Astrocyte of the hippocampus (primary cell): ENCODE data around the gene MRPL42.
"Not testable (repeated sequence)": the region's sequence is repeated elsewhere in the genome, so short reads cannot be mapped to it uniquely, and the experiment has no call there.

Experiments
- DNase-seq: peaks from one replicate; pipeline ENCODE4 v3.0.0; 2011; ENCODE audit warnings: low read depth, low spot score

The MRPL42 gene

DNA sequence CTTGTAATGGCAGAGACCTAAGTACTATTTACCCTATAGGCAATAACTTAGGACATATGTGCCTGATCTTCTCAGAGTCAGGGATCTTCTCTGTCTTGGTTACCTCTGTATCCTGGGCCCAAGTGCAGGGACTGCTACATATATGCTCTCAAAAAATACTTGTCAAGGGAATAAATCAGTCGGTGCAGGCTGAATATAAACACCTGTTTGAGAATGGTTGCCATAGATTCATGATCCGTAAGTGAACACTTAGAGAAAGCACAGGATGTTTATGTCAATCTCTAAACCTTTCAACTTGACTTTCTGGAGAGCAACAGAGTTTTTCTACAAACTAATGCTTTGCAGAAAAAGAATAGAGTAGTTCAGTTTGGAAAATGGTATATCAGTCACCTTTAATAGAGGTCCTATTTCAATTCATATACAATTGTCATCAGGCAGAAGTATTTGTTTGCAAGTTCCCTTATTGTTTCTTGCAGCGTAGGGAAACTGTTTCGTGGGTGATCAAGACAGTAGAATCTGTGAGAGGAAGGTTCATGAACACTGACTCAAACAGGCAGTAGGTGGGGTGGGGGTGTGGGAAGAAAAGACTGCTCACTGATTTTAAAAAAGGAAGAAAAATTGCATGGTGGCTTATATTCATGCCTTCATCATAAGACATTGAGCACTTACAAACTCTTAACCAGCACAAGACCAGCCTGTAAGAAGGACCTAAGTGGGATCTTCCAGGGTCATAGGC lies 19.6 kb upstream of the MRPL42 start:
- no peak for DNase-seq

DNA sequence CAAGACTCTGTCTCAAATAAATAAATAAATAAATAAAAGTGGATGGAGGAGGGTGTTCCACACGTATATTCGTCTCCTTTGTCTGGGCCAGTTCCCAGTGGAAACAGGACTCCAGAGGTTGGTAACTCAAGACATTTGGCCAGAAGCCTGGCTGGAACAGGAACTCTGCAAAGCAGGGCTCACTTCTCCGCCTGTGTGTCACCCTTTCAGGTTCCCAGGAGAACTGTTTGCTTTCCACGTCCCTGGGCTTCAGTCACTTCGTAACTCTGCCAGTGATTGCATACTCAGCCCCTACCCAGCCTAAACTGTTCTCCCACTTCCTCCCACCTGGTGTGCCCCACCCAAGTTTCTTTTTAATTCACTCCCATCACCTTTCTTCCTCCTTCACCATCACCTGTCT lies 18.5 kb upstream of the MRPL42 start:
- no peak for DNase-seq

DNA sequence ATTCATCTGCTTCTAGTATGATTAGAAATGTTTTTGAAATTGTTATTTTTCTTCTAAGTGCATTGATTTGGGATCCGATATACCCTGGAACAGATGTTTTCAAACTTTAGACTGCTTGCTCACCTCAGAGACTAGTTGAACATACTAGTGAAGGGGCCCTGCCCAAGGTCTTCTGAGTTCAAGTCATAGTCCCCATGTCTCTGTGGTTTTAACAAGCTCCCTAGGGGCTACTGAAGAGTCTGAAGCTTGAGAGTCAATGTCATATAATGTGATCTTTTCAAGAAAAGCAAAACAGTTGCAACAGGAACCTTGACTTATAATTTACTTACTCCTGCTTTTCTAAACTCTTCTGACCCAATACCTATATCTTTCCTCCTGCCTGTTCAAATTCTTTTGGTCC lies 18.0 kb upstream of the MRPL42 start:
- no peak for DNase-seq

DNA sequence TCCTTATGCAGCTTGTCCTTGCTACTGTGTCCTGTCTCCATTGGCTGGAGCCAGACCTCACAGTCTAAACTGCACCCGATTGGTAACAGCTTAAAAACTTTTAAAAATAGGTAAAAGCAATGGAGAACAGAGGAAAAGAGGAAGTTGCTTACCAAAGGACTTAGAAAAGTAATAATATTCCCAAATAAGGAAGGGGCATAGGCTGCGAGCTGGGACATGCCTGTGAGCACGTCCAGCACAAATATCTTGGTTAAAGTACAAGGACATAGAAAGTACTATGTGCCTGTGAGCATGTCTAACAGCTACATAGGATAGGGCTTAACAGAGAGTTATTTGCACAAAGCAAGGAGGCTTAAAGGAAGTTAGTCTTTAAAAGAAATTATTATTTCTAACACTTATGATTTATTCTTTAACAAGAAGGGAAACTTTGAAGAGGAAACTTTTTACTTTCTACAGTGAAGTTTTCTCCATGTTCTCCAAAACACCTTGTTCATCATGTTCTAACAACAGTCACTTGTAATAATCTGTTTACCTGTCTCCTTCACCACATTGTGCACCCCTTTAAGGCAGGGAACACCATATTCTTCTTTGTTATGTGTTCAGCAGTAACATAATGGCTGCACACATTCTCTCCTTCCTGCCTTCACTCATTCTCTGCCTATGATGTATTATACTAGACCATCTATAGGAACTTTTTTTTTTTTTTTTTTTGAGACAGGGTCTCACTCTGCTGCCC lies 15.7 kb upstream of the MRPL42 start:
- no peak for DNase-seq

DNA sequence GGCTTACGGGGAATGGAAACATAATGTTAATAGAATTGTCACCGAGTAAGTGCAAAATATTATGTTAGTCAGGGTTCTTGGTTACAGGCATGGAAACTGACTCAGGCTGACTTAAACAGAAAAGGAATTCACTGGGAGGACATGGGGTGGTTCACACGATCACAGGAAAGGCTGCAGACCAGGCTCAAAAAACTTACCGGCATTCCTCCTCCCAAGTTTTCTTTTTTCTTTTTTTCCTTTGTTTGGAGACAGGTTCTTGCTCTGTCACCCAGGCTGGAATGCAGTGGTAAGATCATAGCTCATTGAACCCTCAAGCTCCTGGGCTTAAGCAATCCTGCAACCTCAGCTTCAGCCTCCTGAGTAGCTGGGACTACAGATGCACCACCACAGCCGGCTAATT lies 13.7 kb upstream of the MRPL42 start:
- DNase-seq: peak; percentile 64

DNA sequence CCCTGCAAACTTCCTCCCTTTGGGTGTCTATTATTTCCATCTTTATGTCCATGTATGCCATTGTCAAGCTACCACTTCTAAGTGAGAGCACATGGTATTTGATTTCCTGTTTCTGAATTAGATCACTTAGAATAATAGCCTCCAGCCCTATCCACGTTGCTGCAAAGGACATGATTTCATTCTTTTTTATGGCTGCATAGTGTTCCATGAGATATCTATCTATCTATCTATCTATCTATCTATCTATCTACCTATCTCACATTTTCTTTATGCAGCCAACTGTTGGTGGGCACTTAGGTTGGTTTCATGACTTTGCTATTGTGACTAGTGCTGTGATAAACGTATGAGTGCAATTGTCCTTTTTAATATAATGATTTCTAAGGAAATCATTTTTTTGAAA lies 11.2 kb upstream of the MRPL42 start:
- DNase-seq: no peak

DNA sequence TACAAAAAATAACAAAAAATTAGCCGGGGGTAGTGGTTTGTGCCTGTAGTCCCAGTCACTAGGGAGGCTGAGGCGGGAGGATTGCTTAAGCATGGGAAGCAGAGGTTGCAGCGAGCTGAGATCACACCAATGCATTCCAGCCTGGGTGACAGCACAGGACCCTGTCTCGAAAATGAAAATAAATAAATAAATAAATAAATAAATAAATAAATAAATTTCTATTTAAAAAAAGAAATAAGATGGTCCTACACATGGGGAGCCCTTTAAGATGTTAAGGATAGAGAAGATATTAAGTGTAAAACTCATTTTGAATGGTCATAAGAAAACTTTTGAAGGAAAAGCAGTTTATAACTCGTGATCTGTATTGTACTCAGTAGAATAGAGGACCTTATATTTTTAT lies 8.2 kb upstream of the MRPL42 start:
- no peak for DNase-seq

DNA sequence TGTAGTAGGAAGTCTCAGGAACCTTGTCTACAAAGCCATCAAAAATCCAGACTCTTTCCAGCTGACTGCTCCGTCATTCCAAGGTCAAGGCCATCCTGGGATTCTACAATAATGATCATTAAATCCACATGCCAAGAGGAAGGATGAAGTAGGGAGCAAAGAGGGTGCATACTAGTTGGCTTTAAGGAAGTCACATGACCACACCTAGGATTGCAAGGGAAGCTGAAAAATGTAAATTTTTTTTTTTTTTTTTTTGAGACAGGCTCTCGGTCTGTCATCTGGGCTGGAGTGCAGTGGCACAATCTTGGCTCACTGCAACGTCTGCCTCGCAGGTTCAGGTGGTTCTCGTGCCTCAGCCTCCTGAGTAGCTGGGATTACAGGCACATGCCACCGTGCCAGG lies 7.3 kb upstream of the MRPL42 start:
- DNase-seq: no peak

DNA sequence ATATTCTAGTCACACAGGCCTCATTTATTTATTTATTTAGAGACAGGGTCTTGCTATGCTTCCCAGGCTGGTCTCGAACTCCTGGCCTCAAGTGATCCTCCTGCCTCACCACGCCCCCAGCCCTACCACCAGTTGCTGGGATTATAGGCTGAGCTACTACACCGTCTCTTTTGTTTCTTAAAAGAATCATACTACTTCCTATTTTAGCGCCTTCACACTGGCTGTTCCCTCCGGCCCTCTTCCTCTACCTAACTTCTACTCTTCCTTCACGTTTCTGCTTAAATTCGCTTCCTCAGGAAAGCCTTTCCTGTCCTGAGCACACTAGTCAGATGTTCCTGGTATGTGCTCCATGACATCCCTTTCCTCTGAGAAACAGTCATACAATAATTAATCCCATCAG lies 6.4 kb upstream of the MRPL42 start:
- DNase-seq: no peak

DNA sequence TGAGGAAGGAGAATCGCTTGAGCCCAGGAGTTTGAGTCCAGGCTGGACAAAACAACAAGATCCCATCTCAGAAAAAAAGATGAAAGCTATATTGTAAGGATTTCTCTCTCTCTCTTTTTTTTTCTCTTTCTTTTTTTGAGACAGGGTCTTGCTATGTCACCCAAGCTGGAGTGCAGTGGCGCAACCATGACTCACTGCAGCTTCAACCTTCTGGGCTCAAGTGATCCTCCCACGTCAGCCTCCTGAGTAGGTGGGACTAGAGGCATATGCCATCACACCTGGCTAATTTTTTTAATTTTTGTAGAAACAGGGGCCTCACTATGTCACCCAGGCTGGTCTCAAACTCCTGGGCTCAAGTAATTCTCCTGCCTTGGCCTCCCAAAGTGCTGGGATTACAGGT lies 5.8 kb upstream of the MRPL42 start:
- DNase-seq: no peak

DNA sequence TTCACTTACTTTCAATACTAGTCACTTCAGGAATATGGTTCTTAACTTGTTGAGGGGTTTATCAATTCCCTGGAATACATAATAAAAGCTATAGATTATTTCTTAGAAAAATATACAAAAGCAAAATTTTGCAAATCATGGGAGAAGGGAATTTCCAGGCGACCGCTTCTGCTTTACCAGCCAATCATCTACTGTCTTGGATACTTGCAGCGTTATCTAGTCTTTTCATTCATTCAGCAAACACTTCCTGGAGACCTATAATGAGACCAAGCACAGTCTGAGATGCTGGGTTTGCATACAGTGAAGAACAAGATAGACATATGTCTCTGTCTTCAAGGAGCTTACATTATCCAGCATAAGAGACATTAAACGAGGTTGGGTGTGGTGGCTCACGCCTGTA lies 1.5 kb upstream of the MRPL42 start:
- DNase-seq: no peak

DNA sequence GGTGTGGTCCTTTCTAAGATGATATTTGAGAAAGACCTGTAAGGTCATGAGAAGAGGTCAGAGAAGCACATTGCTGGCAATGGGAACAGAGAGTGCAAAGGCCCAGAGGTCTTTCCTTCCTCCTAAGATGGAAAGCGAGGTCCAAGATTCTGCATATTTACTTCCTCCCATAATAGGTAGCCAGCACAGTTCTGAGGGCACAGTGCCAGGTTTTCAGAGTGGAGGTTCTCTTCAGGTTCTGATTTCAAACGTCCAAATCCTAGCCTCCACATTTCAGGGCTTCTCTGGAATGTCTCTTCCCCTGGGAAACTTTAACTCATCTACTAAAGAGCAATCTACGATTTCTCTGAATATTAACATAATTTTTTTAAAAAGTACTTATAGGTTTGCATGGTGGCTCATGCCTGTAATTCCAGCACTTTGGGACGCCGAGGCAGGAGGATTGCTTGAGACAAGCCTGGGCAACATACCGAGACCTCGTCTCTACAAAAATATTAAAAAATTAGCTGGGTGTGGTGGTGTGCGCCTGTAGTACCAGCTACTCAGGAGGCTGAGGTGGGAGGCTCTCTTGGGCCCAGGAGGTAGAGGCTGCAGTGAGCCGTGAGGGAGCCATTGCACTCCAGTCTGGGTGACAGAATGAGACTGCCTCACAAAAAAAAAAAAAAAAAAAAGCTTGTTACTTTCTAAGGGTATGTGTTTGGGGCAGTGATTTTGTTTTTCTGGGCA lies 526 bp upstream of the MRPL42 start:
- no peak for DNase-seq

DNA sequence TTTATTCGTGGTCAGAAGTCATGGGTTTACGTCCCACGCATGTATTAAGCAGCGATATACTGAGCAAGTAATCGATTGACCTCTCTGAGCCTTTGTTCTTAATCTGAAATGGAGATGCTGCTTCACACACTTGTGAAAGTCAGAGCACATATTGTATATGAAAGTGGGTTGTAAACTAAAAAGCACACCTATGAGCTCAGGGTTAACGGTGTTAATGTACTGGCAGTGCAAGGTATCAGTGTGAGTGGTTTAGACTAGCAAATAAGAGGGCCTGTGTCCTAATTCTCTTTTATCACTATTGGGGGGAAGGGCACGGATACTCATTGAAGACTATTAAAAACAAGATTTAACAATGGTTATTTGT lies 676 bp downstream of the MRPL42 start:
- DNase-seq: no peak

DNA sequence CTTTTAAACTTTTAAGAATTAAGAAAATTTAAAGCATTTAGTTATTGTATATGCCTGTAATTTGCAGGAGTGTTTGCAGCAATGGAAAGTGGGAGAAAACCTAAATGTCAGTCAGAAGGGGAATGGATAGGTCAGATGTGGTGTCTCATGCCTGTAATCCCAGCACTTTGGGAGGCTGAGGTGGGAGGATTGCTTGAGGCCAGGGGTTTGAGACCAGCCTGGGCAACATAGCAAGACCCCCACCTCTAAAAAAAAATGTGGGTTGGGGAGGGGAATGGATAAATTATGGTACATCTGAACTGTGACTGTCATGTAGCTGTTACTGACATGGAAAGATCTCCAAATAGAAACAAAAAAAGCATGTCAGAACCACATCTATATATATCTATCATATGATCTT lies 2.1 kb downstream of the MRPL42 start:
- DNase-seq: no peak

DNA sequence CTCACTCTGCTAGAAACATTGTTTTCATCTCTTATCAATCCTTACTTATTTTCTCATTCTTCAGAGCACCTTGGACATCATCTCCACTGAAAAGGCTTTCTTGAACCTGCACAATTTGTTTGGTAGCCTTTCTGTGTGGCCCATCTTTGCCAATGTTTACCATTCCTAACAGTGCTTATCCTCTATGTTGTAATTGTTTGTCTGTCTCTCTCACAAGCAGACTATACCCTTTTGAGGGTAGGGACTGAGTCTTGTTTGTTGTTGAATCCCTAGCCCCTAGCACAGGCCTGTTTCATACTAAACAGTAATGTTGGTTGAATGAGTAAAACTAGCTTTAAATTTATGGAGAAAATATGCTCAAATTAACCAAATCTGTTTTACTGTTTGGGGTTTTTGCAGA lies 9.2 kb downstream of the MRPL42 start:
- DNase-seq: no peak

DNA sequence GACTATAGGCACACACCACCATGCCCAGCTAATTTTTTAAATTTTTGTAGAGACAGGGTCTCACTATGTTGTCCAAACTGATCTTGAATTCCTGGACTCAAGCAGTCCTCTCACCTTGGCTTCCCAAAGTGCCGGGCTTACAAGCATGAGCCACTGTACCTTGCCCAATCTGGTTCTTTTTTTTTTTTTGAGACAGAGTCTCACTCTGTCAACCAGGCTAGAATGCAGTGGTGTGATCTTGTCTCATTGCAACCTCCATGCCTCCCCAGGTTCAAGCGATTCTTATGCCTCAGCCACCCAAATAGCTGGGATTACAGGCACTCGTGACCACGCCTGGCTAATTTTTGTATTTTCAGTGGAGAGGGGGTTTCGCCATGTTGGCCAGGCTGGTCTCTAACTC lies 15.4 kb downstream of the MRPL42 start:
- no peak for DNase-seq

DNA sequence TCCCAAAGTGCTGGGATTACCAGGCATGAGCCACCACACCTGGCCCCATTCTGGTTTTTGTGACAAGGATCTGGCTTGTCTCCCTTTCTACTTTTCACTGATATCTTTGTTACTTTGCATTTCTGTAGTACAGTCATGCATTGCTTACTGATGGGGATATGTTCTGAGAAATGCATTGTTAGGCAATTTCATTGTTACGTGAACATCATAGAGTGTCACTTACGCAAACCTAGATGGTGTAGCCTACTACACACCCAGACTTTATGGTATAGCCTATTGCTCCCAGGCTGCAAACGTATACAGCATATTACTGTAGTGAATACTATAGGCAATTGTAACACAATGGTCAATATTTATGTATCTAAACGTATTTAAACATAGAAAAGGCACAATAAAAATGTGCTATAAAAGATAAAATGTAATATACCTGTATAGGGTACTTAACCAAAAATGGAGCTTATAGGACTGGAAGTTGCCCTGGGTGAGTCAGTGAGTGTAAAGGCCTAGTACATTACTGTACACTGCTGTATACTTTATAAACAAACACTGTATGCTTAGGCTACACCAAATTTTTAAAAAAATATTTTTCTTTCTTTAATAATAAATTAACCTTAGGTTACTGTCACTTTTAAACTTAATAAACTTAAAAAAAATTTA lies 16.0 kb downstream of the MRPL42 start:
- no peak for DNase-seq

DNA sequence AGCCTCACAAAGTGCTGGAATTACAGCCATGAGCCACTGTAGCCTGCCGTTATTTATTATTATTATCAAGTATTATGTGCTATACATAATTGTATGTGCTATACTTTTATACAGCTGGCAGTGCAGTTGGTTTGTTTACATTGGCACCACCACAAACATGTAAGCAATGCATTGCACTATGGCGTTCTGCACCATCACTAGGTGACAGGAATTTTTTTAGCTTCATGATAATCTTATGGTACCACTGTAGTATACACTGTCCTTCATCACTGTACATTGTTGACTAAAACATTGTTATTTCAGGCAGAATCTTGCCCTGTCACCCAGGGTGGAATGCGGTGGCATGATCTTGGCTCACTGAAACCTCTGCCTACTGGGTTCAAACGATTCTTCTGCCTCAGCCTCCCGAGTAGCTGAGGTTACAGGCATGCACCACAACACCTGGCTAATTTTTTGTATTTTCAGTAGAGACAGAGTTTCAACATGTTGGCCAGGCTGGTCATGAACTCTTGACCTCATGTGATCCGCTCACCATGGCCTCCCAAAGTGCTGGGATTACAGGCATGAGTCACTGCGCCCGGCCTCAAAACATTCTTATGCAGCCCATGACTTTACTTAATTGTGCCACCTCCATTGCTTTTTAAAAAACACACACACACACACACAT lies 17.1 kb downstream of the MRPL42 start:
- DNase-seq: peak; percentile 40

DNA sequence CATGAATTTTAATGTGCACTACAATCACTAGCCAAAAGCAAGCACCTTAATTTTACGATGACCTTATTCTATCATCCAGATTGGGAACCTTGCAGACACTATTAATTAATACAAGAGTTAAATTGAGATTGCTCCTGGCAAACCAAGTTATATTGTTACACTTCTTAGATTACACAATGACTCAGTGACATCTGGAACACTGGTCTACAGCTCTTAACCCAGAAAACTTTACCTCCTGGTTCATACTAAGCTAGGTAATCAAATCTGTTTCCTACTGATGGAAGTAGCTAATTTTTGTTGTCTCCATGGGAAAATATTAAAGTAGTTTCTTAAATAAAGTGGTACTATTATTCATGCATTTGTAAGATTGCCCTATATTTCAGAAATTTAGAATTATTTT lies 25.5 kb downstream of the MRPL42 start:
- DNase-seq: not testable (repeated sequence)

DNA sequence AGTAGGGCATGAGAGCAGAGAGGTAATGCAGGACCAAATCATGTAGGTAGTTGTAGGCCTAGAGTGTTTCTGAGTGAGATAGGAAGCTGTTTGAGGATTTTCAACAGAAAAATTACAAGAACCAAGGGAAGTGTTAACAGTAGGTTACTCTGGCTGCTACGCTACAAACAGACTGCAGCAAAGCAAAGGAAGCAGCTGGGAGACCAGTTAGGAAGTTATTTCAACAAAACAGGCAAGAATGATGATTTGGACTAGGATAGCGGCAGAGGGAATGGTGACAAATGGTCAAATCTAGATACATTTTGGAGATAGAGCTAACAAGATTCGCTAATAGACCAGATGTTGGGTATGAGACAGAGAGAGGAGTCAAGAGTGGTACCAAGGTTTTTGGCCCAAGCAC lies 26.8 kb downstream of the MRPL42 start:
- DNase-seq: no peak

DNA sequence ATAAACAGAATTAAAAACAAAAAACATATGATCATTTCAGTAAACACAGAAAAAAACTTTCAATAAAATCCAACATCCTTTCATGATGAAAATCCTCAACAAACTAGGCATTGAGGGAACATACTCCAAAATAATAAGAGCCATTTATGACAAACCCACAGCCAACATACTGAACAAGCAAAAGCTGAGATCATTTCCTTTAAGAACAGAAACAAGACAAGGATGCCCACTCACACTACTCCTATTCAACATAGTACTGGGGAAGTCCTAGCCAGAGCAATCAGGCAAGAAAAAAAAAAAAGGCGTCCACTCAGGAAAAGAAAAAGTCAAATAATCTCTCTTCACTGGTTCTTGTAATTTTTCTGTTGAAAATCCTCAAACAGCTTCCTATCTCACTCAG lies 30.1 kb downstream of the MRPL42 start:
- DNase-seq: no peak

DNA sequence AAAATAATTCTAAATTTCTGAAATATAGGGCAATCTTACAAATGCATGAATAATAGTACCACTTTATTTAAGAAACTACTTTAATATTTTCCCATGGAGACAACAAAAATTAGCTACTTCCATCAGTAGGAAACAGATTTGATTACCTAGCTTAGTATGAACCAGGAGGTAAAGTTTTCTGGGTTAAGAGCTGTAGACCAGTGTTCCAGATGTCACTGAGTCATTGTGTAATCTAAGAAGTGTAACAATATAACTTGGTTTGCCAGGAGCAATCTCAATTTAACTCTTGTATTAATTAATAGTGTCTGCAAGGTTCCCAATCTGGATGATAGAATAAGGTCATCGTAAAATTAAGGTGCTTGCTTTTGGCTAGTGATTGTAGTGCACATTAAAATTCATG lies 31.5 kb downstream of the MRPL42 start:
- DNase-seq: not testable (repeated sequence)
